NCI-H2227 (cell line): Measurements from ENCODE around the gene TLCD3B.
"Not testable (repeated sequence)": the region's sequence is repeated elsewhere in the genome, so short reads cannot be mapped to it uniquely, and the experiment has no call there.

Experiments
- DNase-seq: peaks from one replicate; lab custom pipeline; 2025; ENCODE audit not compliant: unreplicated experiment; lab: John Stamatoyannopoulos, UW

The TLCD3B gene

DNA sequence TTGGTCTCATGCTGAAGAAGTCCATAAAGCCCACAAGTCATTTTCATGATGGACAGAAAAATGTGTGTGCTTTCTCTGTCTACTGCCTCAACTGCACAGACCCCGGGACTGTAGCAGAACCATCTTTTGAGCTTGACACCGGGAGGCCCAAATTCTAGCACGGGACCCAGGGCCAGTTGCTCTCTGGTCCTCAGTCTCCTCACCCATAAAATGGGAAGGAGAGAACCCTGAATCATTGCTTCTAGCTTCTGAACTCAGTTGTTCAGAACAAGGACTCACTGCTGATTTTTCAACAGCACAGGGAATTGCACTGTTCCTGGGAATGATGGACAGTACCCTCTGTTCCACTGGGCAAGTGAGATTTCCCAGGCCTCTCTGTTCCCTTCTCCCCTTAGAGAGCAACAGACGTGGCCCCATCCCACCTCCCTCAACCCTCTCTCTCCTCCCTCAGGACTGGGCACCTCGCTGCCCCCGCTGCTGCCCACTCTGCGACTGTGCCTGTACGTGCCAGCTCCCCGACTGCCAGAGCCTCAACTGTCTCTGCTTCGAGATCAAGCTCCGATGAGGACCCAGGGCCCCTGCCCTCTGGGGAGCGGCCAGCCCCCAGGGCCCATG, 32.3 kb upstream of the TLCD3B start:
- DNase-seq: no peak

GRCh38 chr16:30060836-30061554, 29.9 kb upstream of the TLCD3B start:
- DNase-seq: no peak

GRCh38 chr16:30060346-30060745, 29.3 kb upstream of the TLCD3B start:
- no peak for DNase-seq

- DNase-seq: peak; percentile 55
Measured at GRCh38 chr16:30054959-30055553, 24.0 kb upstream of the TLCD3B start.

GRCh38 chr16:30054451-30054850, 23.4 kb upstream of the TLCD3B start:
- no peak for DNase-seq

GRCh38 chr16:30053376-30054015, 22.4 kb upstream of the TLCD3B start:
- DNase-seq: no peak

GRCh38 chr16:30052671-30053372, 21.8 kb upstream of the TLCD3B start:
- peak; percentile 97 for DNase-seq

GRCh38 chr16:30051518-30051917, 20.4 kb upstream of the TLCD3B start:
- no peak for DNase-seq

DNA sequence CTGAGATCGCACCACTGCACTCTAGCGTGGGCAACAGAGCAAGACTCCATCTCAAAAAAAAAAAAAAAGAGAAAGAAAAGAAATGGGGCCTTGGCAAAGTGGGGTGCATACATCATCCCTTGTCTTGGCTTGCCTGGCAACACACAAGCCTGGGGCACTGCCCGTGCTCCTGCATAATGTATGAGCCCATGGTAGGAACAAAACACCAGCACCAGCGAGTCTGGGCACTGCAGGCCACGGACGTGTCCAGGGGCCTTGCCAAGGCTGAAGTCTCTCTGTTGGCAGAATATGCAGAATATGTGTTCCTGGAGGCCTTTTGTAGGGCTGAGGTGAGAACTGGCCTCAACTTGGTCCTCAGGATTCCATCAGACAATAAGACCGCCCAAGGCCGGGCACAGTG, 18.8 kb upstream of the TLCD3B start:
- DNase-seq: no peak

GRCh38 chr16:30046588-30046987, 15.5 kb upstream of the TLCD3B start:
- DNase-seq: no peak

GRCh38 chr16:30046178-30046577, 15.1 kb upstream of the TLCD3B start:
- no peak for DNase-seq

GRCh38 chr16:30041841-30042240, 10.8 kb upstream of the TLCD3B start:
- peak; percentile 43 for DNase-seq

GRCh38 chr16:30040690-30041089, 9.6 kb upstream of the TLCD3B start:
- DNase-seq: not testable (repeated sequence)

GRCh38 chr16:30040221-30040620, 9.2 kb upstream of the TLCD3B start:
- no peak for DNase-seq

DNA sequence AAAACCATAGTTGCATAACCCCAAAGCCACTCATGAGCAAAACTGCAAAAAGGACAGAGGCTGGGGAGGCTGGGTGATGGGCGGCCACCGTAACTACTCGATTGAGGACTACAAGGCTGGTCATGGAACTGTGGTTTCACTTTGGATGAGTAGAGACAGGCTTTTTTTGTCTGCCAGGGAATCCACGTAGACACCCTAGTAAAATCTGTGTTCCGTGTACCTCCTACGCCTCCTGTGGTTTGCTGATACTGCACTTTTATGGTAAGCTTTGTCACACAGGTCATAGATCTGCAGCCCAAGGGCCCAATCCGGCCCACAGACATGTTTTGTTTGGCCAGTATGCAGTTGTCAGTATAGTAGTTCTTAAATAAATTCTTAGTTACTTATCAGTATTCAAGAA, 2.2 kb upstream of the TLCD3B start:
- no peak for DNase-seq

DNA sequence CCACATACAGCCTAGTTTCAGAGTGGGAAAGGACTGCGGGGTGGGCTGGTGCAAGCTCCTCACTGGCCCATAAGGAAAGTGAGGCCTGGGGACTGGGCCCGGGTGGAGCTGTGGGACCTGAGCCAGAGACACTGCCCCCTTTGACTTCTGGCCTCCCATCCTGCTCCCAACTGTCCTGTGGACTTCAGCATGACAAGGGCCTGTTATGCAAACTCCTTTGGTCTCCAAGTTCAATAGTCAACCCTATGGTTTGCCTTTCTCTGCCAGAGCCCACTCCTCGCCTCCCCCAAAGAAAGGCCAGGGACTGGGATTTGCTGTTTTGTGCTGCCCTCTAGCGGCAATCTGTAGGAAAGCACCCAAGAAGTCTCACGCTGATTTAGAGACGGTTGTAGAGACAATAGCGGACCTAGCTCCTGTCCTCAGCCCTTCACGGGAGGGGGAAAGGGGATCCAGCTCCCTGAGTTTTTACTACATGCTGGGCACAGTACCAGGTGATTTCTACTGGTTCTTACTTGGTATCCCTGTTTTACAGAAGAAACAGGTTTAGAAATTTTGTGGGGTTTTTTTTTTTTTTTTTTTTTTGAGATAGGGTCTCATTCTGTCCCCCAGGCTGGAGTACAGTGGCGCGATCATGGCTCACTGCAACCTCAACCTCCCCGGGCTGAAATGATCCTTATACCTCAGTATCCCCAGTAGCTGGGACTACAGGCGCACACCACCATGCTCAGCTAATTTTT, 1.2 kb upstream of the TLCD3B start:
- peak; percentile 90 for DNase-seq

DNA sequence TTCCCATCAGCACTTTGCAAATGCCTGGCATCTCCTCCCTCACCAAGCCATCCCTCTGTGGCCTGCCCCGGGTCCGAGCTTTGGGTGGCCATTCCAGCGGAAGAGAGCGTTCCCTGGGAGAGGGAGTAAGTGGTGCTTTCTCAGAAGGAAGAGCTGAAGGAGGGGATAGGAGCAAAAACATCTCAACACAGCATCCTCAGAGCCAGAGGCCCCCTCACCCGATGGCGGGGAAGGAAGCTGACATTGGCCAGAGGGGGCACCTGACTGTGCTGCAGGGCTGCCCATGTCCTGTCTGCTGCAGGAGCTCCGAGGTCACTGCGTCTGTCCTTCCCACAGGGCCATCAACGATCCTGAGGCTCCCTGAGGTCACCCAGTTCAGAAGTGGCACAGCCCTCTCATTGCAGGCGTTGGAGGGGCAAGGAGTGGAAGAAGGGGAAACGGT, 427 bp upstream of the TLCD3B start:
- no peak for DNase-seq

GRCh38 chr16:30030011-30030685, 923 bp downstream of the TLCD3B start:
- DNase-seq: peak; percentile 30

DNA sequence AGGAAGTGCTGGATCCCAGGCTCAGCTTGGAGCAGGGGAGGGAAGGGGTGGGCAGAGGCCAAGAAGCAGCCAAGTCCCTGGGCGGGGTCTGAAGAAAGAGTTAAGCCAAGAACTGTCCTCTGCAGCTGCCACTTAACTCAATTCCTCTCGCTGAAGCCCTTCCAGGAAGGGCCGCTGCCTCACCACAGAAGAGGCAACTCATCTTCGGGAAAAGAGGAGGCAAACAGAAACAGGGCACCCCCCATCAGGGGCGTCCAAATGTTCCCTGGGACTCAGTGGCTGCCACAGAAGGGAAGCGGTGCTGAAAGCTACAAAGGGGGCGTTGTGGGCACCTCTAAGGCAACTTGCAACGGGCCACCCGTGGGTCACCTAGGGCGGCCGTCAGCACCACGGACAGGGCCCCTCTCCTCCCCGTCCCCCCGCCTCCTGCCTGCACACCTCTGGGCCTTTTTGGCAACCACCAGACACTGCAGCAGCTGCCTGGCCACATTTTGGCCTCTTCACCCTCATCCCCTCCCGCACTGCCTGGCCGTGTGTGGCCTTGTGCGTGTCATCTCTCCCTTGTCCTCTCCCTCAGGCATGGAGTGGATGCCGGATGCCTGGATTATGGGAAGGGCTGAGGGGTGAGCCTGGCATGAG, 2.5 kb downstream of the TLCD3B start:
- peak; percentile 56 for DNase-seq
